ENCODE measurements around the gene BMP7. TPM values are rescaled to one million over a fixed set of nuclear protein-coding genes. Genes with fewer than 3 reads are reported as not detected.

BMP7 gene
- total RNA-seq, 1 experiment from 2014 or later = not detected

DNA sequence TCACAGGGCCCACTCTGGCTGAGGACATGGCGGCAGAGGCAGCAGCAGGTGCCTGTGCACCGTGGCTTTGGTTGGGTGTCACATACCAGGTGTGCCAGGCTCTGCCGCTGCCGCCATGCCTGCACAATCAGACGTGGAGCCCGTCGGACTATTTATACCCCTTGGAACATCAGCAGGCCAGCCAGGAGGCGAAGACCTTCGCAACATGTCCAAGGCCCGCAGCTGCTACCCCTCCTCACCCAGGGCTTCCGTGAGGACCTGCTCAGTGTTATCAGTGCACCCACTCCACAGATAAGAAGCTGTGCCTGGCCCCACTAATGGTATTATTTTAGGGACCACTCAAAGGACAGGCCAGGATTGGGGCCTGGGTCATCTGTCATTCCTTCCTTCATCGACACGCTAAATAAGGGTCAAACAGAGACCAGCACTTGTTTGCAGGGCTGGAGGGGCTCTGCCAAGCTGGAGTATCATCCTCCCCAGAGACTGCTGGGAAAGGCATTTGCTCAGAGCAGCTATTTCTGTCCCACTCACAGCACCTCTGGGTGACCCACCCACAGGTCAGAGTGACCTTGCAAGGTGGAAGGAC lies 109.2 kb downstream of the BMP7 start:
- no peak overlapping the region for H3K4me3 Mint-ChIP-seq (ENCODE audit: unreplicated experiment)
- no peaks in the 10 kb centered on the region for H3K9me3 Mint-ChIP-seq (ENCODE audit: unreplicated experiment)
- H3K36me3 Mint-ChIP-seq (ENCODE audit: insufficient read depth, unreplicated experiment) = peaks cover 9% of the 10 kb centered on the region
- no peak overlapping the region for H3K27ac Mint-ChIP-seq (ENCODE audit: low read depth, unreplicated experiment)
- no peaks in the 10 kb centered on the region for H3K4me1 Mint-ChIP-seq (ENCODE audit: insufficient read depth, unreplicated experiment)
- H3K27me3 Mint-ChIP-seq (ENCODE audit: insufficient read depth, unreplicated experiment) = peaks cover 29% of the 10 kb centered on the region
- DNase-seq (ENCODE audit: unreplicated experiment) = no peak
- no TSS peak for BruUV-seq (replicated peaks)
- POLR2A ChIA-PET = no interaction called here
- intact Hi-C loops (cut with micrococcal nuclease) = no loop called here
- TF ChIP-seq, protein P1, sequence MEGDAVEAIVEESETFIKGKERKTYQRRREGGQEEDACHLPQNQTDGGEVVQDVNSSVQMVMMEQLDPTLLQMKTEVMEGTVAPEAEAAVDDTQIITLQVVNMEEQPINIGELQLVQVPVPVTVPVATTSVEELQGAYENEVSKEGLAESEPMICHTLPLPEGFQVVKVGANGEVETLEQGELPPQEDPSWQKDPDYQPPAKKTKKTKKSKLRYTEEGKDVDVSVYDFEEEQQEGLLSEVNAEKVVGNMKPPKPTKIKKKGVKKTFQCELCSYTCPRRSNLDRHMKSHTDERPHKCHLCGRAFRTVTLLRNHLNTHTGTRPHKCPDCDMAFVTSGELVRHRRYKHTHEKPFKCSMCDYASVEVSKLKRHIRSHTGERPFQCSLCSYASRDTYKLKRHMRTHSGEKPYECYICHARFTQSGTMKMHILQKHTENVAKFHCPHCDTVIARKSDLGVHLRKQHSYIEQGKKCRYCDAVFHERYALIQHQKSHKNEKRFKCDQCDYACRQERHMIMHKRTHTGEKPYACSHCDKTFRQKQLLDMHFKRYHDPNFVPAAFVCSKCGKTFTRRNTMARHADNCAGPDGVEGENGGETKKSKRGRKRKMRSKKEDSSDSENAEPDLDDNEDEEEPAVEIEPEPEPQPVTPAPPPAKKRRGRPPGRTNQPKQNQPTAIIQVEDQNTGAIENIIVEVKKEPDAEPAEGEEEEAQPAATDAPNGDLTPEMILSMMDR (IDR thresholded peaks at IDR 0.05; ENCODE audit: unreplicated experiment) = no peak
- CTCF ChIA-PET = no interaction called here

DNA sequence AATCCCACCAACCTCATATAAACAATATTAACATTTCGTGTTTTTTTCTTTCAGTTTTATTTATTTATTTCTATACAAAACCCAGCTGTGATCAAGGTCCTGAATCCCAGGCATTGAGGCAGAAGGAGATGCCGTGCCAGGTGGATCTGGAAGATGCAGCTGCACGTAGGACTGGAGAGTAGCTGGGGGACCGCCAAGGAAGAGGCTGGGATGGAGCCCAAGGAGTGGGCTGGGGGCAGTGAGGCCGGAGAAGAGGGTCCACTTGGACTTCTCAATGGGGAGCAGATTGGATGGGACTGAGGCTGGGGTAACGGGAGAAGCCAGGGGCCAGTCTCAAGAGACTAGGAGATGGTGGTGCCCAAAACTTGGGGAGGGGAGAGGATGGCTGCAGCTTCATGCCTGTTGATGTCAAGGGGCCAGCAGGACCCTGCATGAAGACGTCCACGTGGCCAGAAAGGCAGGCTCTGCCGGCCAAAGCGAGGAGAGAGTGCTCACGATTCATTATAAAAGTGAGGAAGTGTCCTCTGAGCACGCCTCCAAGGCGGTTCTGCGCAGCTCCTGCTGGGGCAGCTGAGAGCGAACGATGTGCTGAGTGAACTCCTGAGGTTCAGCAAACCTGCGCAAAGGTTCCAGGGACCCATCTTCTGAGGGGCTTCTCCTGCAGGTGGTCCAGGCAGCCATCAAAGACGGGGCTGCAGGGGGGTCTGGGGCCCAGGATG lies 110.3 kb downstream of the BMP7 start:
- H3K4me3 Mint-ChIP-seq (ENCODE audit: unreplicated experiment) = no peak overlapping the region
- H3K4me1 Mint-ChIP-seq (ENCODE audit: insufficient read depth, unreplicated experiment) = no peaks in the 10 kb centered on the region
- TF ChIP-seq, protein P1 (IDR thresholded peaks at IDR 0.05; ENCODE audit: unreplicated experiment) = no peak
- ChIA-PET CTCF (no interaction called here), POLR2A (interaction anchor here (0.6 kb wide), 1 partner anchor 27 kb away, joined by 3 read pairs; no protein-coding TSS in a partner anchor)
- H3K9me3 Mint-ChIP-seq (ENCODE audit: unreplicated experiment) = no peaks in the 10 kb centered on the region
- H3K27ac Mint-ChIP-seq (ENCODE audit: low read depth, unreplicated experiment) = no peak overlapping the region
- intact Hi-C loops (cut with micrococcal nuclease) = no loop called here
- no peak for DNase-seq (ENCODE audit: unreplicated experiment)
- BruUV-seq (replicated peaks) = no TSS peak
- H3K36me3 Mint-ChIP-seq (ENCODE audit: insufficient read depth, unreplicated experiment) = peaks cover 10% of the 10 kb centered on the region
- peaks cover 31% of the 10 kb centered on the region for H3K27me3 Mint-ChIP-seq (ENCODE audit: insufficient read depth, unreplicated experiment)

DNA sequence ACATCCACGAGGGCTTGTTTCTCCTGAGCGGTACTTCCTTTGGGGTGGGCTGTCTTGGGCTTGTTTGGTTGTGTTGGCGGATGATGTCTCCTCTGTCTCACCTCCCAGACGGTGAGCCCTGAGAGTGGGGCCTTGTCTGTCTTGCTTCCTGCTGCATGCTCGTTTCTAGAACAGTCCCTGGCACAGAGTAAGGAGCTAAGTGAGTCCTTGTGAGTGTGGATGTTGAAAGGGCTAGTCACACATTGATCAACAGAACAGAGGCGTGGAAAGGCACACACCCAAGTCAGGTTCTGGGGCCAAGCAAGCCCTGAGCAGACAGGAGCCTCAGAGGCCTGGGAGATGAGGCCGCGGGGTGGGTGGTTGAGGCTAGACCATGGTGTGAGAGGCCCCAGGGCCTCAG lies 111.0 kb downstream of the BMP7 start:
- Mint-ChIP-seq H3K27ac (ENCODE audit: low read depth, unreplicated experiment) (no peak overlapping the region), H3K9me3 (ENCODE audit: unreplicated experiment) (no peaks in the 10 kb centered on the region), H3K4me3 (ENCODE audit: unreplicated experiment) (no peak overlapping the region), H3K27me3 (ENCODE audit: insufficient read depth, unreplicated experiment) (peaks cover 31% of the 10 kb centered on the region), H3K36me3 (ENCODE audit: insufficient read depth, unreplicated experiment) (peaks cover 10% of the 10 kb centered on the region), H3K4me1 (ENCODE audit: insufficient read depth, unreplicated experiment) (no peaks in the 10 kb centered on the region)
- no TSS peak for BruUV-seq (replicated peaks)
- POLR2A ChIA-PET = interaction anchor here (0.6 to 0.7 kb wide), 2 partner anchors 27 to 740 kb away, joined by 3 read pairs; no protein-coding TSS in a partner anchor
- intact Hi-C loops (cut with micrococcal nuclease) = no loop called here
- TF ChIP-seq, protein P1 (IDR thresholded peaks at IDR 0.05; ENCODE audit: unreplicated experiment) = no peak
- CTCF ChIA-PET = no interaction called here
- DNase-seq (ENCODE audit: unreplicated experiment) = no peak

DNA sequence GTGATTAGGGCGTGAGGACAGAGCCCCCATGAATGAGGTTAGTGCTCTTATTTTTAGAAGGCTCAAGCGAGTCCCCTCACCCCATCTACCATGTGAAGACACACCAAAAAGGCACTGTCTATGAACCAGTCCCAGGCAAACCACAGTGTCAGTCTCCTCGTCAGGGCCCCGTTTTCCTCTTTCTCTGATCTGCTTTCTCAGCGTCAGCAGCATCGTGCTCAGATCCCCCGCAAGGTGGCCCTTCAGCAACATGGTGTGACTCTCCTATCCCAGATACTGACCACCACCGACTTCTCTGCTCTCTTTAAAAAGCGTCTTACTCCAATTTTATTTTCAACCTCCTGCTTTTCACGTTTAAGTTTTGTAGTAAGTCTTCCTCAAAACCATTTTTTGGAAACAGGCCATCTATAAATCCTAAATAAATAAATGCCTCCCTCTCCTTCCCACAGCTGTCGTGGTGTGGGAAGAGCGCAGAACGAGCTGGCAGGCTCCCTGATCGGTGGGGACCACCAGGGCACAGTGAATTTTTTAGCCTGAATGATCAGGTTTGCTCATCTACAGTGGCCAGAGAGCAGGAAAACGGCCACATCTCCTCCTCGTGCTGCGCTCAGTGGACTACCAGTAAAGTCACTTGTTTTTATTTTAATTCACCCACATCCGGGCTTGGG lies 113.1 kb downstream of the BMP7 start:
- peaks cover 10% of the 10 kb centered on the region for H3K36me3 Mint-ChIP-seq (ENCODE audit: insufficient read depth, unreplicated experiment)

More for the DNA sequence above, 113.1 kb downstream of the BMP7 start:
- no peak for DNase-seq (ENCODE audit: unreplicated experiment)
- TF ChIP-seq, protein P1 (IDR thresholded peaks at IDR 0.05; ENCODE audit: unreplicated experiment) = no peak
- POLR2A ChIA-PET = interaction anchor here (0.6 kb wide), 1 partner anchor 74 kb away, joined by 3 read pairs; no protein-coding TSS in a partner anchor
- Mint-ChIP-seq H3K4me3 (ENCODE audit: unreplicated experiment) (no peak overlapping the region), H3K4me1 (ENCODE audit: insufficient read depth, unreplicated experiment) (no peaks in the 10 kb centered on the region), H3K9me3 (ENCODE audit: unreplicated experiment) (no peaks in the 10 kb centered on the region), H3K27ac (ENCODE audit: low read depth, unreplicated experiment) (no peak overlapping the region), H3K27me3 (ENCODE audit: insufficient read depth, unreplicated experiment) (peaks cover 33% of the 10 kb centered on the region)
- intact Hi-C loops (cut with micrococcal nuclease) = no loop called here
- CTCF ChIA-PET = no interaction called here
- BruUV-seq (replicated peaks) = no TSS peak
